Hepatocyte (in vitro differentiated cells): Measurements from ENCODE around the gene FAM120B.

Experiments
- EZH2 ChIP-seq: fragments of 200-600 bp; sonication (generic); IDR thresholded peaks from 2 replicates; pipeline ENCODE4 v1.6.1; 2016; ENCODE audit warnings: antibody characterized with exemption, mild to moderate bottlenecking, borderline replicate concordance
- TF ChIP-seq, protein P1 (sequence below): fragments of 200-600 bp; sonication (generic); IDR thresholded peaks from 2 replicates; pipeline ENCODE4 v1.5.1; 2016; ENCODE audit warnings: antibody characterized with exemption, mild to moderate bottlenecking; ENCODE audit not compliant: poor library complexity

DNA sequence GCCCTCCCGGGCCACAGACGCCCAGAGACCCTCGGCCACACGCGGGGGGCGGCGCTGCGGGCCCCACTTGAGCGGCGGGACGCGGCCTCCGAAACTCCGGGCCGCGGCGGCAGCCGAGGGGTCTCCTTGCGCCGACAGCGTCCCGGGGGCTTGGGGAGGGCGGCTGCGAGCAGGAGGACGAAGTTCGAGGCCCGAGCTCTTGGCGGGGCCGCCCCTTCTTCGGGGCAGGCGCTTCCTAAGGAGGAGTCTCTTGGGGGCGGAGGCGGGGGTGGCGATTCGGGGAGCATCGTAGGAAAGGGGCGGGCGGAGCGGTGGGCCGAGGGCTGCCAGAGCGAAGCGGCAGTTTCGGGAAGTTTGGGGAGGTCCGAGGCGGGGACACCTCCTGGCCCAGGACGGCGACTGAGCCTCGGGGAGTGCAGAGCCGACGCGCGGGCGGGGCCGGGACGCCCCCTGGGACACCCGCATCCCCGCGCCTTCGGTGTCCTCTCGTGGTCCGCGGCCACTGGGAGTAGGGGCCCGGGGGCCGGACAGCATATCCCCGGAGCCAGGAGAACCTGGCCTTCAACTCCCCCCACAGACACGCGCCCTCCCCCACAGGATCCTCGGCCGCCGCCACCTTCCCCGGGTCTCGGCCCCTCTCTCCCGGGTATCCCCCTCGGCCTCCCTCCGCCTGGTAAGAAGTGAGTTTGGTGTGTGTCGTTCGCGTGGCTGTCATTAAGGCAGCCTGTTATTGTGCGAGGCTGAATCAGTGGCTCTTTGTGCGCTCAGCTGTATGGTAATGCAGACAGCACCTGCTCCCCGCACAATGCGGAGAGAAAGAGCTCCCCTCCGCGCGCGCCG is 15.1 kb upstream of the FAM120B start:
- TF ChIP-seq, protein P1, sequence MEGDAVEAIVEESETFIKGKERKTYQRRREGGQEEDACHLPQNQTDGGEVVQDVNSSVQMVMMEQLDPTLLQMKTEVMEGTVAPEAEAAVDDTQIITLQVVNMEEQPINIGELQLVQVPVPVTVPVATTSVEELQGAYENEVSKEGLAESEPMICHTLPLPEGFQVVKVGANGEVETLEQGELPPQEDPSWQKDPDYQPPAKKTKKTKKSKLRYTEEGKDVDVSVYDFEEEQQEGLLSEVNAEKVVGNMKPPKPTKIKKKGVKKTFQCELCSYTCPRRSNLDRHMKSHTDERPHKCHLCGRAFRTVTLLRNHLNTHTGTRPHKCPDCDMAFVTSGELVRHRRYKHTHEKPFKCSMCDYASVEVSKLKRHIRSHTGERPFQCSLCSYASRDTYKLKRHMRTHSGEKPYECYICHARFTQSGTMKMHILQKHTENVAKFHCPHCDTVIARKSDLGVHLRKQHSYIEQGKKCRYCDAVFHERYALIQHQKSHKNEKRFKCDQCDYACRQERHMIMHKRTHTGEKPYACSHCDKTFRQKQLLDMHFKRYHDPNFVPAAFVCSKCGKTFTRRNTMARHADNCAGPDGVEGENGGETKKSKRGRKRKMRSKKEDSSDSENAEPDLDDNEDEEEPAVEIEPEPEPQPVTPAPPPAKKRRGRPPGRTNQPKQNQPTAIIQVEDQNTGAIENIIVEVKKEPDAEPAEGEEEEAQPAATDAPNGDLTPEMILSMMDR = peak; percentile 35
- no peak for TF ChIP-seq EZH2
